Loucy (cell line): Measurements from ENCODE around the gene THTPA.

Experiments
- EZH2phosphoT487 ChIP-seq: fragments of 200-600 bp; IDR thresholded peaks from 2 replicates; pipeline ENCODE4 v1.6.1; 2018; ENCODE audit warnings: antibody characterized with exemption, mild to moderate bottlenecking, moderate library complexity, borderline replicate concordance
- TF ChIP-seq, protein P1 (sequence below): fragments of 200-600 bp; sonication (generic); conservative IDR thresholded peaks from 2 replicates; pipeline ENCODE4 v1.5.1; 2014; ENCODE audit warnings: mild to moderate bottlenecking, antibody characterized with exemption, low read length

- TF ChIP-seq, protein P1, sequence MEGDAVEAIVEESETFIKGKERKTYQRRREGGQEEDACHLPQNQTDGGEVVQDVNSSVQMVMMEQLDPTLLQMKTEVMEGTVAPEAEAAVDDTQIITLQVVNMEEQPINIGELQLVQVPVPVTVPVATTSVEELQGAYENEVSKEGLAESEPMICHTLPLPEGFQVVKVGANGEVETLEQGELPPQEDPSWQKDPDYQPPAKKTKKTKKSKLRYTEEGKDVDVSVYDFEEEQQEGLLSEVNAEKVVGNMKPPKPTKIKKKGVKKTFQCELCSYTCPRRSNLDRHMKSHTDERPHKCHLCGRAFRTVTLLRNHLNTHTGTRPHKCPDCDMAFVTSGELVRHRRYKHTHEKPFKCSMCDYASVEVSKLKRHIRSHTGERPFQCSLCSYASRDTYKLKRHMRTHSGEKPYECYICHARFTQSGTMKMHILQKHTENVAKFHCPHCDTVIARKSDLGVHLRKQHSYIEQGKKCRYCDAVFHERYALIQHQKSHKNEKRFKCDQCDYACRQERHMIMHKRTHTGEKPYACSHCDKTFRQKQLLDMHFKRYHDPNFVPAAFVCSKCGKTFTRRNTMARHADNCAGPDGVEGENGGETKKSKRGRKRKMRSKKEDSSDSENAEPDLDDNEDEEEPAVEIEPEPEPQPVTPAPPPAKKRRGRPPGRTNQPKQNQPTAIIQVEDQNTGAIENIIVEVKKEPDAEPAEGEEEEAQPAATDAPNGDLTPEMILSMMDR, result no peak
- no peak for TF ChIP-seq EZH2phosphoT487
Measured at GRCh38 chr14:23531391-23531790, 24.7 kb upstream of the THTPA start.
